HEK293 (cell line): ENCODE results near the gene EI24.

Experiments used
- CTCF ChIA-PET: fragments of 350-600 bp; formaldehyde crosslinking; extraction: SDS; loops from one replicate; lab custom pipeline; 2021; ENCODE audit warnings: antibody characterized with exemption; lab: Yijun Ruan, JAX
- POLR2A ChIA-PET: fragments of 300-600 bp; formaldehyde crosslinking; extraction: SDS; loops from one replicate; lab custom pipeline; 2020; ENCODE audit warnings: antibody characterized with exemption, inconsistent platforms; lab: Yijun Ruan, JAX
- H3K27ac ChIP-seq: fragments of 200-500 bp; sonication (Bioruptor generic); 2 replicates; pipeline ENCODE4 v1.5.1; 2014; ENCODE audit warnings: low read depth, low read length, control low read depth, inconsistent platforms; ENCODE audit errors: extremely low read depth
- H3K36me3 ChIP-seq, 2 experiments: fragments of 200-500 bp in 1 of 2; sonication (Bioruptor generic) in 1 of 2; 1 replicate in 1 of 2; 2 replicates in 1 of 2; pipeline ENCODE4 v1.5.1; 2014 to 2017; ENCODE audit warnings: inconsistent platforms in 2 of 2, low read length in 2 of 2; ENCODE audit not compliant: control insufficient read depth in 2 of 2, insufficient read depth in 1 of 2
- H3K4me1 ChIP-seq: fragments of 200-500 bp; sonication (Bioruptor generic); 2 replicates; pipeline ENCODE4 v1.5.1; 2014; ENCODE audit warnings: mild to moderate bottlenecking, low read length, inconsistent platforms; ENCODE audit not compliant: control insufficient read depth, insufficient read depth
- H3K4me3 ChIP-seq: 2 replicates; pipeline ENCODE4 v1.5.1; 2011; ENCODE audit warnings: low read depth, mild to moderate bottlenecking, control low read depth, low read length, moderate library complexity
- H3K9me3 ChIP-seq: fragments of 200-500 bp; sonication (Bioruptor generic); 2 replicates; pipeline ENCODE4 v1.5.1; 2014; ENCODE audit warnings: low read depth, low read length, inconsistent platforms; ENCODE audit not compliant: control insufficient read depth, insufficient read depth
- BCL11A ChIP-seq: fragments of 450-650 bp; formaldehyde crosslinking; IDR thresholded peaks from 2 replicates; pipeline ENCODE4 v1.5.1; 2016; ENCODE audit warnings: low read depth, missing biosample characterization, missing genetic modification characterization
- HOXA7 ChIP-seq: sonication (generic); formaldehyde crosslinking; IDR thresholded peaks from 2 replicates; pipeline ENCODE4 v1.8.1; 2022; ENCODE audit warnings: missing genetic modification reagents, borderline replicate concordance
- KLF8 ChIP-seq: fragments of 450-650 bp; formaldehyde crosslinking; IDR thresholded peaks from 2 replicates; pipeline ENCODE4 v1.5.1; 2016; ENCODE audit warnings: missing biosample characterization, missing genetic modification characterization
- PRDM6 ChIP-seq: fragments of 450-650 bp; formaldehyde crosslinking; IDR thresholded peaks from 2 replicates; pipeline ENCODE4 v1.5.1; 2017; ENCODE audit warnings: missing biosample characterization, missing genetic modification characterization
- SCRT2 ChIP-seq: fragments of 450-650 bp; formaldehyde crosslinking; IDR thresholded peaks from 2 replicates; pipeline ENCODE4 v1.5.1; 2016; ENCODE audit warnings: missing biosample characterization, missing genetic modification characterization
- ZBTB20 ChIP-seq: fragments of 450-650 bp; formaldehyde crosslinking; IDR thresholded peaks from 2 replicates; pipeline ENCODE4 v1.5.1; 2016; ENCODE audit warnings: missing biosample characterization, missing genetic modification characterization
- ZBTB49 ChIP-seq: fragments of 450-650 bp; formaldehyde crosslinking; IDR thresholded peaks from 2 replicates; pipeline ENCODE4 v1.5.1; 2016; ENCODE audit warnings: missing biosample characterization, missing genetic modification characterization, low read depth
- ZNF132 ChIP-seq: fragments of 450-650 bp; formaldehyde crosslinking; IDR thresholded peaks from 2 replicates; pipeline ENCODE4 v1.5.1; 2017; ENCODE audit warnings: missing biosample characterization, missing genetic modification characterization, borderline replicate concordance
- ZNF133 ChIP-seq: fragments of 450-650 bp; formaldehyde crosslinking; IDR thresholded peaks from 2 replicates; pipeline ENCODE4 v1.5.1; 2016; ENCODE audit warnings: missing biosample characterization, missing genetic modification characterization
- ZNF366 ChIP-seq: fragments of 450-650 bp; formaldehyde crosslinking; conservative IDR thresholded peaks from 2 replicates; pipeline ENCODE4 v1.5.1; 2016; ENCODE audit warnings: missing biosample characterization, missing genetic modification characterization
- ZNF398 ChIP-seq: fragments of 450-650 bp; formaldehyde crosslinking; IDR thresholded peaks from 2 replicates; pipeline ENCODE4 v1.5.1; 2017; ENCODE audit warnings: missing biosample characterization, missing genetic modification characterization
- ZNF48 ChIP-seq: fragments of 450-650 bp; formaldehyde crosslinking; IDR thresholded peaks from 2 replicates; pipeline ENCODE4 v1.5.1; 2016; ENCODE audit warnings: missing biosample characterization, missing genetic modification characterization
- ZNF626 ChIP-seq: fragments of 450-650 bp; sonication (Bioruptor Pico); formaldehyde crosslinking; IDR thresholded peaks from 2 replicates; pipeline ENCODE4 v1.5.1; 2018; ENCODE audit warnings: missing biosample characterization, missing genetic modification characterization, inconsistent platforms
- ZNF629 ChIP-seq: fragments of 450-650 bp; formaldehyde crosslinking; IDR thresholded peaks from 2 replicates; pipeline ENCODE4 v1.5.1; 2017; ENCODE audit warnings: missing biosample characterization, missing genetic modification characterization
- ZNF776 ChIP-seq: fragments of 450-650 bp; formaldehyde crosslinking; IDR thresholded peaks from 2 replicates; pipeline ENCODE4 v1.5.0; 2017; ENCODE audit warnings: missing biosample characterization, missing genetic modification characterization, borderline replicate concordance
- ZNF843 ChIP-seq: fragments of 450-650 bp; formaldehyde crosslinking; IDR thresholded peaks from 2 replicates; pipeline ENCODE4 v1.5.1; 2016; ENCODE audit warnings: missing biosample characterization, missing genetic modification characterization
- TF ChIP-seq, protein P1 (sequence below): fragments of 450-650 bp; formaldehyde crosslinking; IDR thresholded peaks from 2 replicates; pipeline ENCODE4 v1.5.1; 2016; ENCODE audit warnings: missing biosample characterization, missing genetic modification characterization
- TF ChIP-seq, protein P2 (sequence below): fragments of 450-650 bp; formaldehyde crosslinking; IDR thresholded peaks from 2 replicates; pipeline ENCODE4; 2016; ENCODE audit warnings: missing biosample characterization, missing genetic modification characterization

The EI24 gene

DNA sequence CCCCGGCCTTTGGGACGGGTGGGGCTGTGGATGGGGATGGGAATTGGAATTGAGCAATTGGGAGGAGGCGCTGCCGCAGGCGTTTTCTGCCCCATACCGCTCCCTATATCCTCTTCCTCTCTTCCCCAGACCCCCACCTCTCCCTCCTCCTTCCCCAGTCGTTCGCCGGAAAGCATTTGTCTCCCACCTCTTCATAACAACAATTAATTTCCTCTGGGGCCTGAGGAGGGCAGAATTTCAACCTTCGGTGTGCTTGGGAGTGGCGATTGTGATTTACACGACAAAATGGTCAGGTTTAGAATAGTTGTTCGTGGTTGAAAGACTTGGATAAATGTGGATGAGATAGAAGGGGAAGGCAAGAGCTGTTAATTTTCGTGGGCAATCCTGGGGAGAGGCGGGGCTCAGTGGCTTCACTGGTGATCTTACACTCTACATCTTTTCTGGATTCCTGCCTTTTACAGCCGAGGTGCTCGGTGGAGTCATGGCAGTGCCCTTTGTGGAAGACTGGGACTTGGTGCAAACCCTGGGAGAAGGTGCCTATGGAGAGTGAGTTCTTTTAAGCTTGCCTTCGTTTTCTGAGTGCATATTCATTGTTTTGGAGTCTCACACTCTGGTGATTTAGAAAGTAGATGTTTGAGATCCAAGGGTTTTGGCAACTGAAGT lies 57.1 kb downstream of the EI24 start (continued):
- TF ChIP-seq, protein P1, sequence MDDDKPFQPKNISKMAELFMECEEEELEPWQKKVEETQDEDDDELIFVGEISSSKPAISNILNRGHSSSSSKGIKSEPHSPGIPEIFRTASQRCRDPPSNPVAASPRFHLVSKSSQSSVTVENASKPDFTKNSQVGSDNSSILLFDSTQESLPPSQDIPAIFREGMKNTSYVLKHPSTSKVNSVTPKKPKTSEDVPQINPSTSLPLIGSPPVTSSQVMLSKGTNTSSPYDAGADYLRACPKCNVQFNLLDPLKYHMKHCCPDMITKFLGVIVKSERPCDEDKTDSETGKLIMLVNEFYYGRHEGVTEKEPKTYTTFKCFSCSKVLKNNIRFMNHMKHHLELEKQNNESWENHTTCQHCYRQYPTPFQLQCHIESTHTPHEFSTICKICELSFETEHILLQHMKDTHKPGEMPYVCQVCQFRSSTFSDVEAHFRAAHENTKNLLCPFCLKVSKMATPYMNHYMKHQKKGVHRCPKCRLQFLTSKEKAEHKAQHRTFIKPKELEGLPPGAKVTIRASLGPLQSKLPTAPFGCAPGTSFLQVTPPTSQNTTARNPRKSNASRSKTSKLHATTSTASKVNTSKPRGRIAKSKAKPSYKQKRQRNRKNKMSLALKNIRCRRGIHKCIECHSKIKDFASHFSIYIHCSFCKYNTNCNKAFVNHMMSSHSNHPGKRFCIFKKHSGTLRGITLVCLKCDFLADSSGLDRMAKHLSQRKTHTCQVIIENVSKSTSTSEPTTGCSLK (tag by site-specific recombination) = no peak
- TF ChIP-seq ZNF48 (tag by site-specific recombination) (no peak), BCL11A (tag by site-specific recombination) (no peak), ZNF366 (tag by site-specific recombination) (peak; percentile 43; the same call in 1 of the 2 replicates), ZBTB20 (tag by site-specific recombination) (0 out of 2 replicates have a peak, but pooled peaks have one; percentile 21), ZNF398 (tag by site-specific recombination) (peak; percentile 93), ZNF843 (tag by site-specific recombination) (no peak), ZBTB49 (tag by site-specific recombination) (no peak), ZNF776 (no peak), SCRT2 (tag by site-specific recombination) (no peak), ZNF133 (no peak), KLF8 (tag by site-specific recombination) (no peak), HOXA7 (CRISPR knock-in tag) (no peak)
- TF ChIP-seq, protein P2, sequence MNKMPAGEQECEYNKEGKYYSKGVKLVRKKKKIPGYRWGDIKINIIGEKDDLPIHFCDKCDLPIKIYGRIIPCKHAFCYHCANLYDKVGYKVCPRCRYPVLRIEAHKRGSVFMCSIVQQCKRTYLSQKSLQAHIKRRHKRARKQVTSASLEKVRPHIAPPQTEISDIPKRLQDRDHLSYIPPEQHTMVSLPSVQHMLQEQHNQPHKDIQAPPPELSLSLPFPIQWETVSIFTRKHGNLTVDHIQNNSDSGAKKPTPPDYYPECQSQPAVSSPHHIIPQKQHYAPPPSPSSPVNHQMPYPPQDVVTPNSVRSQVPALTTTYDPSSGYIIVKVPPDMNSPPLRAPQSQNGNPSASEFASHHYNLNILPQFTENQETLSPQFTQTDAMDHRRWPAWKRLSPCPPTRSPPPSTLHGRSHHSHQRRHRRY (tag by site-specific recombination) = no peak

DNA sequence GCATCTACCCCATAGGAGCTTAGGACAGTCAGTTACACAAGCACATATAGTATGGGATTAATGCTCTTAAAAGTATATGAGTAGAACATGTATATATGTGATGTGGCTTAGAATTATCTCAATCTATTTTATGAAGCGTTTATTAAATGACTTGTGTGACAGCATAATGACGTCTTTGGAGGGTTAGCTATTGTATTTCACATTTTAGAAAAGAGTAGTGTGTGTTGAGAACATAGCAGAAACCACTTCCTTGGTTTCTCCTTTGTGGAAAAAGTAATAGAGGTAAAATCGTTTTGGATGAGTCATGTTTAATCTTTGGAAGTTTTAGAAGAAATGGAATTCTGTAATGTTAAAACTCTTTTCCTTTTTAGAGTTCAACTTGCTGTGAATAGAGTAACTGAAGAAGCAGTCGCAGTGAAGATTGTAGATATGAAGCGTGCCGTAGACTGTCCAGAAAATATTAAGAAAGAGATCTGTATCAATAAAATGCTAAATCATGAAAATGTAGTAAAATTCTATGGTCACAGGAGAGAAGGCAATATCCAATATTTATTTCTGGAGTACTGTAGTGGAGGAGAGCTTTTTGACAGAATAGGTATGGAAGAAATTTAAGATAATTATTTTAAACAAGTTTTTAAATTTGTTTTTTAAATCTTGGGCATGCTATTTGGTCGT lies 58.1 kb downstream of the EI24 start:
- TF ChIP-seq PRDM6 (tag by site-specific recombination) (peak; percentile 48; the same call in 1 of the 2 replicates), ZNF629 (tag by site-specific recombination) (peak; percentile 44), ZNF132 (no peak), ZNF626 (tag by site-specific recombination) (no peak)
- Histone ChIP-seq H3K27ac (no peak overlapping the region), H3K36me3 (peaks cover 12 to 37% of the 10 kb centered on the region in 2 experiments; a peak in 2 of 3 replicates), H3K9me3 (no peaks in the 10 kb centered on the region), H3K4me3 (peak overlapping the region; percentile 74), H3K4me1 (peaks cover 2% of the 10 kb centered on the region; the same call in 1 of the 2 replicates)
- ChIA-PET POLR2A (interaction anchor here (0.7 kb wide), 1 partner anchor 35 kb away, joined by 3 read pairs; the partner anchor contains the start of gene STT3A), CTCF (interaction anchor here (0.7 to 1.2 kb wide), 5 partner anchors 13 to 536 kb away, joined by 3 to 4 read pairs (median 3); partner anchors contain the start of gene EI24)
